EL (cell line): ENCODE measurements around the gene GAN.

Source experiments
- DNase-seq: peaks from one replicate; pipeline ENCODE4 v3.0.0-alpha.2; 2016

GAN gene

DNA sequence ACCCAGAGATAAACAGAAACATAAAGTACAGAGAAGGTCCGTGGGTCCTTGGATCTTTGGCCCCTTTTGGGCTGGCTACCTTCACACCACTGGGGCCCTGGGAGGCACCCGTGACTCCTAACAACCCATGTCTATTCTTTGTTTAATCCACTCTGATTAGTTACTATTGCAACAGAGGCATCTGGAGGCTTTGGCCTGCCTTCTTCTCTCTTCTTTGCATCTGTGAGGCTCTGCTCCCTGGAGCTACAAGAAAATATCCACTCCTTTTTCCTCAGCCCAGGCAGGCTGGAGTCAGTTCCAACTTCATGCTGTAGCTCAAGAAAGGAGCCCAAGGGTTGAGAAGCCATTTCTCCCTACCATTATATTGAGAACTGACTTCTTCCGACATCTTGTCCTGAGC, 120.3 kb downstream of the GAN start:
- DNase-seq: no peak

DNA sequence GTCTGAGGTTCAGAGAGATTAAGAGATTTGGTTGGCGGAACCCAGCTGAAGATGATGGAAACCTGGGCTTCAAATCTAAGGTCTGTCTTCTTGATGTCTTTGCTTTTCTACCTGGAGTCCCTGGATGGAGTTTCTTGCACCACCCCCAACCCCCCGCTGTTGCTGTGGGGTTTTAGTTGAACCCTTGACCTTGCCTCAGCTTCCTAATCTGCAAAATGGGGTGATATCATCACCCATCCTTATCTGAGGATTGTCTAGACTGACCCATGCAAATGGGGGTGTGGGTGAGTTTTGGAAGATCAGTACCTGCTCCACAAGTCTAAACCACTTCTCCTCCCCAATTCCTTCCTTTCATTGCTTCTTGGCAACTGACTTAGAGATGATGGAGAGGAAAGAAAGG, 120.8 kb downstream of the GAN start:
- no peak for DNase-seq

DNA sequence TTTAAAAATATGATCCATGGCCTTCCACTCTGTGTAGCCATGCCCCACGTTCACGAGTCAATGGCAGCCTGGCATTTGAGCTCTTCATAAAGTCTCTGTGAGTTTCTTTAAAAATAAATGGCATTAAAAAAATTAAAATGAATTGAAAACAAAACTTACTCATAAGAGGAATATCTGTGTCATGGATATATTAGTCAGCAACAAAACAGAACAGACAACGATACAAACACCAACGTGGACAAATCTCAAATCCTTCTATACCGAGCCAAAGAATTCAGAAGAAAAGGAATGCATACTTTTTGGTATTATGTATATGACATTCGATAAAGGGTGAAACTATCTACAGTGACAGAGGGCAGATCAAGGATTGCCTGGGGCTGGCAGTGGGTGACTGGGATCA, 121.6 kb downstream of the GAN start:
- DNase-seq: no peak

DNA sequence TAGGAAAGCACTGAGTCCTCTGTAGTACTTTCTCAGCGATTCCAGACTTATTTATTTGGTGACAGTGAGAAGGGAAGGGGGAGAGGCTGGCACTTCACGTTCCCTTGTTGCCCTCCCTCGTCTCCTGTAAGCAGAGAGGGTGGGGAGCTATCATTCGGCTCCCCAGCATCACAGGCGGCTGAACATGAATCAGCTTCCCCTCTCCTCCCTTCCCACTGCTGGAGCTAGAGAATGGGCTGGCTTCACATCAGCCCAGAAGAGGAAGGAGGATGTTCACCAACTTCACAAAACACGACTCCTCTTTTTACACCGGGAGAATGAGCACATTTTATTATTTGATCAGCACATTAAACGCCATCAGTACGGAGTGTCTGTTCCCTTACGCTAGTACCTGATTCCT, 123.1 kb downstream of the GAN start:
- DNase-seq: no peak
